Measurements from ENCODE around the gene AJAP1. TPM values are rescaled to one million over a fixed set of nuclear protein-coding genes. Genes with fewer than 3 reads are reported as not detected.

AJAP1 gene
- total and polyA plus RNA-seq, 2 of the 8 experiments (the other 6 are each of a cell fraction or from before 2014, with no cell fraction given), result 1.9 to 6.2 TPM

- H2BK20ac ChIP-seq (ENCODE audit: low read length), result no peak overlapping the region
- H2BK120ac ChIP-seq (replicated peaks; ENCODE audit: low read depth, low read length), result no peak overlapping the region
- no peak overlapping the region for H2BK12ac ChIP-seq (ENCODE audit: low read depth, low read length)
- no peak overlapping the region for H2AFZ ChIP-seq (ENCODE audit: low read length)
- no peak overlapping the region for H3K18ac ChIP-seq (ENCODE audit: extremely low read depth, low read length)
- no peak overlapping the region for H4K91ac ChIP-seq (replicated peaks; ENCODE audit: insufficient read length, low read length)
- no peaks in the 10 kb centered on the region for H3K23me2 ChIP-seq (ENCODE audit: low read depth, low read length)
- no peaks in the 10 kb centered on the region for H3K27me3 ChIP-seq (replicated peaks in 1 of 4; ENCODE audit: control insufficient read depth in 3 of 4, extremely low read depth in 1 of 4, insufficient read depth in 3 of 4, low read length in 3 of 4)
- H3K79me1 ChIP-seq (ENCODE audit: low read depth, low read length), result no peaks in the 10 kb centered on the region
- H3K4me2 ChIP-seq (ENCODE audit: insufficient read depth in 1 of 2, low read depth in 2 of 2, low read length in 2 of 2), result no peak overlapping the region
- H3K4ac ChIP-seq (replicated peaks; ENCODE audit: insufficient read length, low read depth, low read length), result no peak overlapping the region
- no peak overlapping the region for H3K27ac ChIP-seq (ENCODE audit: low read depth, low read length)
- 92% methylated on average over 7 of the region's 7 CpGs; no CpG with 5 or more reads in 1 of the 2 experiments for WGBS, 2 experiments (ENCODE audit: extremely low coverage in 1 of 2, insufficient coverage in 1 of 2, insufficient read length in 1 of 2, insufficient replicate concordance in 2 of 2, low coverage in 1 of 2, low lambda C conversion rate in 2 of 2, missing lambda C conversion rate in 1 of 2)
- CTCF ChIA-PET (ENCODE audit: partially characterized antibody), result interaction anchor here (0.8 to 0.9 kb wide), 2 partner anchors 10 to 41 kb away, joined by 3 to 4 read pairs; no protein-coding TSS in a partner anchor
- no peak overlapping the region for H3K56ac ChIP-seq (replicated peaks; ENCODE audit: insufficient read length, low read depth, low read length)
- H3K9me3 ChIP-seq (ENCODE audit: insufficient read depth in 2 of 2, low read depth in 1 of 2, low read length in 1 of 2), result no peaks in the 10 kb centered on the region; a peak in 1 of 4 replicates
- no peak for DNase-seq (ENCODE audit: low read depth in 1 of 2, low spot score in 2 of 2)
- no peak overlapping the region for H2AK5ac ChIP-seq (ENCODE audit: low read depth, low read length)
- no peak overlapping the region; the same call in 1 of the 2 replicates for H4K8ac ChIP-seq (ENCODE audit: extremely low read depth, insufficient read depth, low read length)
- POLR2A ChIA-PET (ENCODE audit: partially characterized antibody), result interaction anchor here (1.1 kb wide), 1 partner anchor 9 kb away, joined by 3 read pairs; no protein-coding TSS in a partner anchor
- H2BK15ac ChIP-seq (ENCODE audit: low read length), result no peak overlapping the region
- no peak overlapping the region for H3K23ac ChIP-seq (ENCODE audit: insufficient read length)
- H4K5ac ChIP-seq (ENCODE audit: insufficient read length, low read depth, low read length), result no peak overlapping the region
- no peak overlapping the region for H2BK5ac ChIP-seq (ENCODE audit: low read depth, low read length)
- H3K4me1 ChIP-seq (replicated peaks in 1 of 4; ENCODE audit: control insufficient read depth in 3 of 4, insufficient read depth in 4 of 4, low read length in 3 of 4), result peaks cover 0 to 4% (median 0%) of the 10 kb centered on the region in 4 experiments; a peak in 3 of 7 replicates
- H3K36me3 ChIP-seq (ENCODE audit: control insufficient read depth in 2 of 4, insufficient read depth in 4 of 4, low read length in 3 of 4), result no peaks in the 10 kb centered on the region
- H3K9ac ChIP-seq (replicated peaks in 1 of 4; ENCODE audit: extremely low read depth in 1 of 4, low read depth in 3 of 4, low read length in 3 of 4), result no peak overlapping the region
- FAIRE-seq, result no peak
- H4K20me1 ChIP-seq (replicated peaks in 1 of 2; ENCODE audit: control insufficient read depth in 1 of 2, insufficient read depth in 2 of 2, low read length in 2 of 2), result no peaks in the 10 kb centered on the region
- H3K14ac ChIP-seq (ENCODE audit: insufficient read length), result no peak overlapping the region
- H3K4me3 ChIP-seq (ENCODE audit: extremely low read depth in 1 of 4, insufficient read depth in 2 of 4, low read depth in 3 of 4, low read length in 4 of 4), result no peak overlapping the region
- H3K79me2 ChIP-seq (ENCODE audit: control insufficient read depth in 1 of 2, insufficient read depth in 2 of 2, low read length in 2 of 2), result no peaks in the 10 kb centered on the region
- TF ChIP-seq EP300 (IDR thresholded peaks at IDR 0.05; ENCODE audit: borderline replicate concordance in 1 of 2, low read depth in 2 of 2, low read length in 2 of 2) (no peak), EGR1 (IDR thresholded peaks at IDR 0.05; ENCODE audit: borderline replicate concordance, low read depth, low read length) (no peak), ATF2 (IDR thresholded peaks at IDR 0.05; ENCODE audit: low read length) (no peak), POU5F1 (IDR thresholded peaks at IDR 0.05; ENCODE audit: low read depth, low read length) (no peak), NANOG (IDR thresholded peaks at IDR 0.05; ENCODE audit: insufficient read depth, low read depth, low read length, poor library complexity, severe bottlenecking) (no peak), MAFK (IDR thresholded peaks at IDR 0.05; ENCODE audit: low read depth, low read length) (no peak), BCL11A (IDR thresholded peaks at IDR 0.05; ENCODE audit: low read depth in 2 of 2, low read length in 2 of 2) (no peak), RFX5 (IDR thresholded peaks at IDR 0.05; ENCODE audit: borderline replicate concordance, low read depth, low read length) (no peak), RAD21 (IDR thresholded peaks at IDR 0.05 in 1 of 2, conservative IDR thresholded peaks at IDR 0.05 in 1 of 2; ENCODE audit: low read depth in 2 of 2, low read length in 2 of 2) (no peak), BRCA1 (IDR thresholded peaks at IDR 0.05; ENCODE audit: low read depth, low read length) (no peak), CBX8 (IDR thresholded peaks at IDR 0.05; ENCODE audit: borderline replicate concordance, low read depth, low read length) (no peak), KDM5A (IDR thresholded peaks at IDR 0.05; ENCODE audit: low read length) (no peak)
These were observed 81.8 kb downstream of the AJAP1 start for GRCh38 chr1:4736254-4736653.

Data from H1 (cell line).